DMS114 treated with DMSO at 0.1 percent for 48 hours (cell line): ENCODE data around the gene NXT1.
"Not testable (repeated sequence)": the region's sequence is repeated elsewhere in the genome, so short reads cannot be mapped to it uniquely, and the experiment has no call there.

ENCODE experiments used
- DNase-seq: peaks from one replicate; lab custom pipeline; 2025; ENCODE audit not compliant: unreplicated experiment; lab: John Stamatoyannopoulos, UW

Gene NXT1

GRCh38 chr20:23327617-23328333 lies 22.8 kb upstream of the NXT1 start:
- no peak for DNase-seq

GRCh38 chr20:23331450-23332350 lies 18.9 kb upstream of the NXT1 start:
- DNase-seq, result no peak

- no peak for DNase-seq
These were observed 18.1 kb upstream of the NXT1 start for GRCh38 chr20:23332467-23332866.

GRCh38 chr20:23334111-23334510 lies 16.5 kb upstream of the NXT1 start:
- DNase-seq, result no peak

- no peak for DNase-seq
These were observed 15.1 kb upstream of the NXT1 start for GRCh38 chr20:23335521-23335920.

GRCh38 chr20:23336476-23336875 lies 14.1 kb upstream of the NXT1 start:
- no peak for DNase-seq

GRCh38 chr20:23337312-23337711 lies 13.3 kb upstream of the NXT1 start:
- no peak for DNase-seq

- DNase-seq, result no peak
These were observed 10.6 kb upstream of the NXT1 start for GRCh38 chr20:23339986-23340385.

- DNase-seq, result peak; percentile 43
These were observed 10.1 kb upstream of the NXT1 start for GRCh38 chr20:23340524-23340923.

- no peak for DNase-seq
These were observed 9.5 kb upstream of the NXT1 start for GRCh38 chr20:23341073-23341472.

- no peak for DNase-seq
These were observed 7.0 kb upstream of the NXT1 start for GRCh38 chr20:23343590-23343989.

- no peak for DNase-seq
These were observed 6.3 kb upstream of the NXT1 start for GRCh38 chr20:23344336-23344735.

GRCh38 chr20:23346002-23346401 lies 4.6 kb upstream of the NXT1 start:
- DNase-seq, result no peak

GRCh38 chr20:23347791-23348190 lies 2.8 kb upstream of the NXT1 start:
- no peak for DNase-seq

GRCh38 chr20:23348510-23348909 lies 2.1 kb upstream of the NXT1 start:
- DNase-seq, result not testable (repeated sequence)

- DNase-seq, result peak; percentile 68
These were observed 1.0 kb upstream of the NXT1 start for GRCh38 chr20:23349338-23350195.

GRCh38 chr20:23350904-23351838 lies 580 bp downstream of the NXT1 start:
- peak; percentile 12 for DNase-seq

- DNase-seq, result no peak
These were observed 5.6 kb downstream of the NXT1 start for GRCh38 chr20:23356203-23356602.

GRCh38 chr20:23357767-23358562 lies 7.4 kb downstream of the NXT1 start:
- DNase-seq, result peak; percentile 94

- DNase-seq, result no peak
These were observed 7.9 kb downstream of the NXT1 start for GRCh38 chr20:23358563-23358906.
